Activated CD4-positive, alpha-beta T cell treated with anti-CD3 and anti-CD28 coated beads, Interleukin-2, amount 50 U/mL, for 48 hours (primary cell): ENCODE measurements around the gene TMEM170A.
"Not testable (repeated sequence)": the region's sequence is repeated elsewhere in the genome, so short reads cannot be mapped to it uniquely, and the experiment has no call there.

Experiments used
- DNase-seq, 2 experiments: peaks; one replicate each; pipeline ENCODE4 v3.0.0-alpha.2; 2020

The TMEM170A gene, protein sequence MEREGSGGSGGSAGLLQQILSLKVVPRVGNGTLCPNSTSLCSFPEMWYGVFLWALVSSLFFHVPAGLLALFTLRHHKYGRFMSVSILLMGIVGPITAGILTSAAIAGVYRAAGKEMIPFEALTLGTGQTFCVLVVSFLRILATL

DNA sequence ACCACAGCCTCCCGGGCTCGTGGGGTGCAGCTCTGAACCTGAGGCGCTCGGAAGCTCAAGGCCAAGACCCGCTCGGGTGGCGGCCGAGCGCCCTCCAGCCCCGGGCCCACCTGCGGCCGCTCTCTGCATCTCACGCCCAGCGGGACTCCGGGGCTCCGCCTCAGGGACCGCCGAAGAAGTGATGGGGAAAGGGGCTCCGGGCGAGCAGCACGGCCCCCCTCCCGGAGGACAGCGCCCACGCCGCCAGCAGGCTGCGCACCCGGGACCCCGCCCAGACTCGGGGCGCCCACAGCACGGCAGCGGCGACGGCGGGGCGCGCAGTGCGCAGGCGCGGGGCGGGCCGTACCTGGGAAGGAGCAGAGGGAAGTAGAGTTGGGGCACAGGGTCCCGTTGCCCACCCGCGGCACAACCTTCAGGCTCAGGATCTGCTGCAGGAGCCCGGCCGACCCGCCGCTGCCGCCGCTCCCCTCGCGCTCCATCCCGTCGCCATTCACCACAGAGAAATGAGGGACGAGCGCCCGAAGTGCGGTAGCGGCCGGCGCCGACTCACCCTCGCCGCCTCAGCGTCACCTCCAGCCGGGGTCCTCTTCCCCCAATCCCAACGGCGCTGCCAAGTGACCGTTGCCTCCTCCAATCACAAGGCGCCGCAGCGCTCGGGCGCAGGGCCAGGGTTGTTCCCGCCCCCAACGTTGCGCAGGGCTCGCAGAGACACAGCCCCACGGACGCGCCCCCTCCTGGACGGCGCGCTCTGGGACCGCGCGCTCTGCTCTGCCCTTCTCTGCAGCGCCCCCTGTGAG is at the start of gene TMEM170A:
TMEM170A (minus strand) TSS at position 568 of the 797 bp plus-strand sequence; CDS start at position 479, 89 bp downstream.
- peak; percentile 99 for DNase-seq

GRCh38 chr16:75506574-75506973 is 42.1 kb upstream of the TMEM170A start:
- DNase-seq, result no peak

DNA sequence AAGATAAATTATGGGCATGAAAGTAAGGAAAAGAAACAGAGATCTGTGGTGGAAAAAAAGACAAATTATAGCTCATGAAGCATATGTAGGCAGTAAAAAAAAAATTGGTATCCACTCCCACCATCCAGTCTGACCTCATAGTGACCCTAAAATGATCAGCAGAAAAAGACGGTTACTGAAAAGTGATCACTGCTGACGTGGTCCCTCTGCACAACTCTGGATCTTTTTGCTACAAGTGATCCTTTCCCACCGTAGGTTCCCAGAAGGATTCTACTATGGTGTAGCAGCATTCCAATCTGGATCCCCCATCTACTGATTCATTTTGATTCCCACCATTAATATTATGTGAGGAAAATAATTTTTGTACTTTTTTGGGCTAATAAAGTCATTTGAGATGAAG is 41.6 kb upstream of the TMEM170A start:
- DNase-seq, result no peak

- DNase-seq, result no peak
These were observed 39.3 kb upstream of the TMEM170A start for GRCh38 chr16:75503801-75504200.

- no peak for DNase-seq
These were observed 38.6 kb upstream of the TMEM170A start for GRCh38 chr16:75502916-75503605.

GRCh38 chr16:75501820-75502219 is 37.3 kb upstream of the TMEM170A start:
- DNase-seq, result not testable (repeated sequence)

DNA sequence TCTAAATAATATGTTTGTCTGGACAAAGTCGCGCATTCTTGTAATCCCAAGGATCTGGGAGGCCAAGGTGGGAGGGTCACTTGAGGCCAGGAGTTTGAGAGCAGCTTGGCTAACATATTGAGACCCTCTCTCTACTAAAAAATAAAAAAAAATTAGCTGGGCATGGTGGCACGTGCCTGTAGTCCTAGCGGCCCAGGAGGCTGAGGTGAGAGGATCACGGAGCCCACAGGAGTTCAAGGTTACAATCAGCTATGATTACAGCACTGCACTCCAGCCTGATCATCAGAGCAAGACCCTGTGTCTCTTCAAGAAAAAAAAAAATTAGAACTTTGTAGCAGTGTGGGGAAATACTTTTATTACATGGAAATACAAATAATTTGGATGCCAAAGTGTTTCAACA is 36.9 kb upstream of the TMEM170A start:
- no peak for DNase-seq

GRCh38 chr16:75498605-75499322 is 34.3 kb upstream of the TMEM170A start:
- not testable (repeated sequence) for DNase-seq

DNA sequence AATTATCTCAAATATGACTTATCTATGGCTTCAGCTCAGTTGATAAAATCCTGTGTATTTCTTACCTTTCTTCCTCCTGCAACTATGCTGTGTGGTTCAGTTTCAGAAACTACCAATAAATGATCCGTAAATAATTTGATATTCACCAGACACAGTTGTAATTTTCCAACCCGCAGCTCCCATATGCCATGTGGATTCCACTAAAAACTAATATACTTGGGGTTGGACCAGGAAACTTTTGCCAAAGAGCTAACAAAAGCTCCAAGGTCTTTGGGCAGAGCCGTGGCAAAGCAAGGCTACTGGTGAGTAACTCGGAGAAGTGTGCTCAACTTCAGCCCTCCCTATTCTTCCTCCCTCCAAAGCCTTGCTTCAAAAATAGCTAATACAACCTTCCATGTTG is 33.1 kb upstream of the TMEM170A start:
- DNase-seq, result no peak

DNA sequence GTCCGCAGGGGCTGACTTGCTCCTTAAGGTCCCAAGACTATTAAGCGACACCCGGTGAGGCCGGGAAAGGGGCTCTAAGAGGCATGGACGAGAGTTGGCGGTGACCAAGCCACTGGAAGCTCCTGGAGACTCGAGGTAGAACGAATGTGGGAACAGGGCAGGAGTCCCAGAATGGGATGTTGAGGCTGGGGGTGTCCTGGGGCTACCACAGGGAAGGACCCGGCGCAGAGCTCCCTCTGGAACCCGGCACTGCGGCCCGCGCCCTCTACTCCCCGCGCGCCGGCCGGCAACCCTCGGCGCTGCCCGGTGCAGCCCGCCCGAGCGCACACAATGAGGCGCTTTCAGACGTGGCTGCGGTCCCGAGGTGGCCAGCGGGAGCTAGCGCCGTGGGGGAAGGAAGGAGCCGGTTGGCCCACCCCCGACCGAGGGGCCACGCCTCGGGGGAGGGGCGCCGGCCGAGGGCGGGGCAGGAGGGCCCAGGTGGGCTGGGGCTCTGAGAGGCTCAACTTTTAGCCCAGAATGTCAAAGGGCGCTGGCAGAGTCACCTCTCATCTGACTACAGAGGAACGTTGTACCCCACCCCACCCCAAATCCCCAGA is 30.7 kb upstream of the TMEM170A start, which contains the start of gene CHST6:
CHST6 (minus strand) TSS at position 366 of the 599 bp plus-strand sequence. CDS start 15,613 bp downstream, outside the sequence.
- peak; percentile 19 to 27 for DNase-seq

- DNase-seq, result no peak
These were observed 30.2 kb upstream of the TMEM170A start for GRCh38 chr16:75494661-75495075.

DNA sequence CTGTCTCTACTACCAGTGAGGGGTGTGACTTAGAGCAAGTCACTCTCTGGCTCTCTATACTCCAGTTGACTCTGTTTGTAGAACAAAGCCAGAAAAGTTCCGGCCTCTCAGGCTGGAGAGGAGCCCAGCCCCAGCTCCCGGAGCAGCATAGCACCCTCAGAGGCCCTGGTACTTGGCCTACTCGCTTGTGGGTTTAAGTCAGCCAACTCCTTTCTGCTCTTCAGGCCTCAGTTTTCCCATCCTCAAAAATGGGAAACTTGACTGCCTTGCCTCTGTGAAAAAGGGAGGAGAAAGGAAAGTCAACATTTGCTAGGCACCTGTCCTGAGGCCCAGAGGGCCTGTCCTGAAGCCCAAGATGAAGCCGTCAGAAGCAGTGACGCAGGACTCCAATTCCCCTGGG is 29.7 kb upstream of the TMEM170A start:
- no peak for DNase-seq

DNA sequence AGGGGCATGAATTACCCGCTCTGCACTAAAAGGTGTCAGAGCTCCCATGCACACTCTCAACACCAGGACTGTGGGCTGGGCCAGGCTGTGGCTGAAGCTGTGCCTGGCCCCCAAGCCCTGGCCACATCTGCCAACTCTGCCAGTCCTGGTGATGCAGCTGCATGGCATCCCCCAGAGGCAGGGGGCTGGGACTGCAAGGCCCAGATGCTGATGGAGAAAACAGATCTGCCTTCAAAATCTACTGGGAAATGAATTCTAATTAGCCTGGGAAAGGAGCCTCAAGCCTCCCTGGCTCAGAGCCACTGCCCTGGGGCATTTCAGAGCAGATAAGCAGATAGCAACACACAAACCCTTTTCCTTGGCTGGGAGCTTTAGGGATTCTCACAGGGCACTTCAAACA is 27.4 kb upstream of the TMEM170A start:
- DNase-seq, result no peak

- no peak for DNase-seq
These were observed 23.8 kb upstream of the TMEM170A start for GRCh38 chr16:75488322-75488721.

GRCh38 chr16:75486676-75487313 is 22.3 kb upstream of the TMEM170A start:
- DNase-seq, result no peak

DNA sequence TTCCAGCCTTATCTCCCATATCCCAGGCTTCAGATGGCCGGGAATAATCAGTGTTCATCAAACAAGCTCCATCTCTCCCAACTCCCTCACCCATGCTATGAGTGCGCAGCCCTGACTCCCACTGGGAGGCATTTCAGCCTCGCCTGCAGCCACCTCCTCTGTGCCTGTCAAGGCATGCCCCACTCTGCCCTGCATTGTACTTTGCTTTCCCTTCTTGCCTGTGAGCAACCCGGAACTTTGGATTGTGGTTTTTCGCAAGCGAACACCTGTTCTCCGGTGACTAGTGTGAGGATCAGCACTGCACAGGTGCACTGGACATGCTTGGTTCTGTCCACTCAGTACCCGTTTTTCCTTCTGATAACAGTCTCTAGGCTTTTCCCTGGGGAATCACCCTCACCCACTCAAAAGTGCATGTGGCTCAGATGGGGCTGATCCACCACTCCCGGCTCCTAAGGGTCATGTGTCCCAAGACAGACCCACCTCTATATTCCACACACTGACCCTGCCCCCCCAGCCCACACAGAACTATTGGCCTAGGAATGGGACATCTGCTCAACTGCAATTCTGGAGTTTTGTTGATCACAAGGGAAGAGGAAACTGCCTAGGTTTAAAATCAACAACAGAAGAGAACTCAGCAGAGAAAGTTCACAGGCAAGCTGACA is 21.7 kb upstream of the TMEM170A start:
- no peak for DNase-seq

DNA sequence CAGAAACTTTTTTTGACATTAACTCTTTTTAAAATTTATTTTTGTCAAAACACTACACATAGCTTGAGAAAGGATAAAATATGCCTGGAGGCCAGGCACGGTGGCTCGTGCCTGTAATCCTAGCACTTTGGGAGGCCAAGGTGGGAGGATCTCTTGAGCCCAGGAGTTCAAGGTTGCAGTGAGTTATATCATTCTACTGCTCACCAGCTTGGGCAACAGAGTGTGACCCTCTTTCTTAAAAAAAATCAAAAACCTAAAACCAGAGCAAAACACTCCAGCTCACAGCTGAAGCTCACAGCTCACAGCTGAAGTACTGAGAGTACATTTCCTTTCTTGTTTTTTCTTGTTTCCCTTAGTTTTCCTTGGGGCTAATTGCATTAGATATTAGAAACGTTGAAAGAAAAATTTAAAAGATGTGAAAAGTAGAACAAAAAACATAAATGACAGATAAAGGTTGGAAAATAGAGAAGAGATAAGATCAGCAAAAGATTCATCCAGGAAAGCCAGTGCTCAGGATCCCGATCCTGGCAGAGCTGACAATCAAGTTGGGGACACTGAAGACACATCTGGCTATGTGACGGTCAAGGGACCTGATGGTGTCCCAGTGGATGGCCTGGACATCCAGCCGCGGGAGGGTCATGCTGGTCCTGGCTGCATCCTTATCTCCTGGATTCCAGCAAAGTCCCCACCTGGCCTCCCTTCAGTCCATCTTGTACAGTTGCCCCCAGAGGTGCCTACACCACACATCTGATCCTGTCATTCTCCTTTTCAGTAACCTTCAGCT is 20.9 kb upstream of the TMEM170A start:
- DNase-seq, result no peak

- DNase-seq, result no peak
These were observed 18.7 kb upstream of the TMEM170A start for GRCh38 chr16:75483222-75483621.

GRCh38 chr16:75482434-75483205 is 18.1 kb upstream of the TMEM170A start:
- DNase-seq, result no peak

DNA sequence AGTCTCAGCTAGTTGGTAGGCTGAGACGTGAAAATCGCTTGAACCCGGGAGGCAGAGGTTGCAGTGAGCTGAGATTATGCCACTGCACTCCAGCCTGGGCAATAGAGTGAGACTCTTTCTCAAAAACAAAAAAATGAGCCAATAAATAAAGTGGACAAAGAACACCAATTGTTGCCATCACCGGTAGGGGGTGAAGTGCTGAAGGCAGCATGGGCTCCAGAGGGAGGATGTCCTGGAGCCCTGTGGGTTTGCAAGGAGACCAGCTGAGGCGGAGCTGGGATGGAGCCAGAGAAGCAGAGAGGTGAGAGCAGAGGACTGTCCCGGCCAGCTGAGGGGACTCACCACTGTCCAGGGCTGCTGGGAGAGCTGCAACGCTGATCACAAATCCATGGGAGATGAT is 17.0 kb upstream of the TMEM170A start:
- DNase-seq, result no peak
